Panc1 (cell line): ENCODE data around the gene HTRA2. TPM values are rescaled to one million over a fixed set of nuclear protein-coding genes. Genes with fewer than 3 reads are reported as not detected.

Source experiments
- ATAC-seq: fragments of 200-7000 bp; cut with Tn5 transposase; 2 replicates; pipeline ENCODE4 v1.9.1; 2020; ENCODE audit warnings: mild to moderate bottlenecking, moderate library complexity
- BruUV-seq: library from RNA; stranded (reverse); fragments of 400-500 nt; replicated peaks from 2 replicates; lab custom pipeline; 2021; lab: Mats Ljungman, UMichigan
- CTCF ChIA-PET: fragments of 300-600 bp; sonication (Branson Sonifier 250); formaldehyde crosslinking; loops from one replicate; lab custom pipeline; 2022; ENCODE audit warnings: antibody characterized with exemption; lab: Charles Lee
- POLR2A ChIA-PET: fragments of 300-600 bp; sonication (Branson Sonifier 250); formaldehyde crosslinking; loops from one replicate; lab custom pipeline; 2022; ENCODE audit warnings: antibody characterized with exemption; lab: Charles Lee
- DNase-seq: peaks from one replicate; pipeline ENCODE4 v3.0.0-alpha.2; 2010; ENCODE audit warnings: low read depth, low spot score
- H3K27ac ChIP-seq: 2 replicates; pipeline ENCODE4 v1.5.1; 2011; ENCODE audit warnings: mild to moderate bottlenecking, low read length, inconsistent platforms
- H3K27me3 ChIP-seq: fragments of 200-500 bp; sonication (Bioruptor generic); 2 replicates; pipeline ENCODE4 v1.6.0; 2014; ENCODE audit warnings: low read length, inconsistent platforms; ENCODE audit not compliant: control insufficient read depth, insufficient read depth
- H3K36me3 ChIP-seq: fragments of 200-500 bp; sonication (Bioruptor generic); 2 replicates; pipeline ENCODE4 v1.5.1; 2014; ENCODE audit warnings: inconsistent platforms, mild to moderate bottlenecking, low read length, moderate library complexity; ENCODE audit not compliant: control insufficient read depth, insufficient read depth
- H3K4me1 ChIP-seq: 2 replicates; pipeline ENCODE4 v1.5.1; 2011; ENCODE audit warnings: inconsistent platforms, mild to moderate bottlenecking, low read length, moderate library complexity; ENCODE audit not compliant: control insufficient read depth, insufficient read depth
- H3K4me3 ChIP-seq, 2 experiments: 2 replicates each; pipeline ENCODE4 v1.5.1; 2011 to 2012; ENCODE audit warnings: low read depth in 2 of 2, low read length in 2 of 2, mild to moderate bottlenecking in 2 of 2, inconsistent platforms in 1 of 2, moderate library complexity in 1 of 2
- H3K9me3 ChIP-seq: fragments of 200-500 bp; sonication (Bioruptor generic); 2 replicates; pipeline ENCODE4 v1.5.1; 2014; ENCODE audit warnings: low read depth, mild to moderate bottlenecking, inconsistent platforms, low read length, moderate library complexity; ENCODE audit not compliant: control insufficient read depth, insufficient read depth
- POLR2AphosphoS5 ChIP-seq: IDR thresholded peaks from 2 replicates; pipeline ENCODE4 v1.6.1; 2012; ENCODE audit warnings: mild to moderate bottlenecking, low read depth, low read length, moderate library complexity
- REST ChIP-seq, 2 experiments: IDR thresholded peaks; 2 replicates each; pipeline ENCODE4 v1.6.1; 2011 to 2012; ENCODE audit warnings: low read depth in 2 of 2, control low read depth in 1 of 2, low read length in 1 of 2, mild to moderate bottlenecking in 1 of 2, moderate library complexity in 1 of 2; ENCODE audit not compliant: insufficient read depth in 1 of 2
- SIN3A ChIP-seq: IDR thresholded peaks from 2 replicates; pipeline ENCODE4 v1.6.1; 2012; ENCODE audit warnings: low read depth, mild to moderate bottlenecking, low read length, moderate library complexity, borderline replicate concordance; ENCODE audit not compliant: insufficient read depth
- TCF7L2 ChIP-seq: IDR thresholded peaks from 2 replicates; pipeline ENCODE4 v1.6.1; 2011; ENCODE audit warnings: mild to moderate bottlenecking, low read depth, low read length, inconsistent platforms
- in situ Hi-C: cut with HindIII; loops from 2 replicates; pipeline ENCODE4 v1.10.0; 2016; ENCODE audit warnings: low sequenced_read_pairs, low pct_unique_long_range_greater_than_20kb
- intact Hi-C: fragments of 100-400 bp; cut with micrococcal nuclease; formaldehyde crosslinking; loops from one replicate; pipeline ENCODE4 v1.10.0; 2022; ENCODE audit not compliant: unreplicated experiment
- total RNA-seq: library from RNA; stranded (reverse); gene quantifications from one replicate; pipeline ENCODE4 v1.2.1, GENCODE V29; 2021; ENCODE audit not compliant: unreplicated experiment
- TF ChIP-seq, protein P1 (sequence below): fragments of 450-650 bp; IDR thresholded peaks from 2 replicates; pipeline ENCODE4 v1.5.1; 2017; ENCODE audit warnings: mild to moderate bottlenecking

HTRA2 gene
- total RNA-seq, 1 experiment from 2014 or later: 21.2 TPM

GRCh38 chr2:74571058-74571457, 41.3 kb downstream of the HTRA2 start:
- ChIA-PET POLR2A (no interaction called here), CTCF (interaction anchor here (0.7 kb wide), 1 partner anchor 11 kb away, joined by 6 read pairs; no protein-coding TSS in a partner anchor)
- intact Hi-C loops (no loop called here), in situ Hi-C loops (no loop called here)
- no peak overlapping the region for H3K4me3 ChIP-seq
- H3K27me3 ChIP-seq: no peaks in the 10 kb centered on the region
- no peaks in the 10 kb centered on the region for H3K4me1 ChIP-seq
- DNase-seq (no peak), ATAC-seq (no peak)
- H3K9me3 ChIP-seq: no peaks in the 10 kb centered on the region
- BruUV-seq: no TSS peak
- H3K36me3 ChIP-seq: no peaks in the 10 kb centered on the region
- TF ChIP-seq REST (IDR thresholded peaks at IDR 0.05; ENCODE audit: insufficient read depth in 1 of 2, low read depth in 2 of 2, low read length in 1 of 2) (no peak), SIN3A (no peak), POLR2AphosphoS5 (no peak), TCF7L2 (no peak)
- TF ChIP-seq, protein P1, sequence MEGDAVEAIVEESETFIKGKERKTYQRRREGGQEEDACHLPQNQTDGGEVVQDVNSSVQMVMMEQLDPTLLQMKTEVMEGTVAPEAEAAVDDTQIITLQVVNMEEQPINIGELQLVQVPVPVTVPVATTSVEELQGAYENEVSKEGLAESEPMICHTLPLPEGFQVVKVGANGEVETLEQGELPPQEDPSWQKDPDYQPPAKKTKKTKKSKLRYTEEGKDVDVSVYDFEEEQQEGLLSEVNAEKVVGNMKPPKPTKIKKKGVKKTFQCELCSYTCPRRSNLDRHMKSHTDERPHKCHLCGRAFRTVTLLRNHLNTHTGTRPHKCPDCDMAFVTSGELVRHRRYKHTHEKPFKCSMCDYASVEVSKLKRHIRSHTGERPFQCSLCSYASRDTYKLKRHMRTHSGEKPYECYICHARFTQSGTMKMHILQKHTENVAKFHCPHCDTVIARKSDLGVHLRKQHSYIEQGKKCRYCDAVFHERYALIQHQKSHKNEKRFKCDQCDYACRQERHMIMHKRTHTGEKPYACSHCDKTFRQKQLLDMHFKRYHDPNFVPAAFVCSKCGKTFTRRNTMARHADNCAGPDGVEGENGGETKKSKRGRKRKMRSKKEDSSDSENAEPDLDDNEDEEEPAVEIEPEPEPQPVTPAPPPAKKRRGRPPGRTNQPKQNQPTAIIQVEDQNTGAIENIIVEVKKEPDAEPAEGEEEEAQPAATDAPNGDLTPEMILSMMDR: no peak
- no peak overlapping the region for H3K27ac ChIP-seq

- BruUV-seq: no TSS peak
- no peaks in the 10 kb centered on the region for H3K9me3 ChIP-seq
- no peak for ATAC-seq
Observed at GRCh38 chr2:74572178-74572925, 42.6 kb downstream of the HTRA2 start.

More at GRCh38 chr2:74572178-74572925, 42.6 kb downstream of the HTRA2 start:
- in situ Hi-C loops (no loop called here), intact Hi-C loops (no loop called here)
- no peak for TF ChIP-seq REST (IDR thresholded peaks at IDR 0.05; ENCODE audit: insufficient read depth in 1 of 2, low read depth in 2 of 2, low read length in 1 of 2)
- TF ChIP-seq POLR2AphosphoS5: no peak
- no peak for TF ChIP-seq SIN3A
- no peak for TF ChIP-seq TCF7L2
- TF ChIP-seq, protein P1: no peak
- CTCF ChIA-PET: interaction anchor here (0.6 to 0.7 kb wide), 2 partner anchors 19 to 40 kb away, joined by 3 to 14 read pairs; partner anchors contain the start of gene LOXL3
- Histone ChIP-seq H3K36me3 (no peaks in the 10 kb centered on the region), H3K4me3 (no peak overlapping the region), H3K27me3 (no peaks in the 10 kb centered on the region), H3K27ac (no peak overlapping the region), H3K4me1 (no peaks in the 10 kb centered on the region)
- DNase-seq: no peak
- POLR2A ChIA-PET: no interaction called here
